Loucy (cell line): ENCODE data around the gene SUMO2.

ENCODE experiments used
- CTCF ChIP-seq: fragments of 200-600 bp; sonication (generic); conservative IDR thresholded peaks from 2 replicates; pipeline ENCODE4 v1.5.1; 2014; ENCODE audit warnings: mild to moderate bottlenecking, antibody characterized with exemption, low read length
- EZH2phosphoT487 ChIP-seq: fragments of 200-600 bp; IDR thresholded peaks from 2 replicates; pipeline ENCODE4 v1.6.1; 2018; ENCODE audit warnings: antibody characterized with exemption, mild to moderate bottlenecking, moderate library complexity, borderline replicate concordance

- TF ChIP-seq CTCF (peak; percentile 59), EZH2phosphoT487 (no peak)
These were observed 51.3 kb downstream of the SUMO2 start, which contains the start of gene NT5C for GRCh38 chr17:75131278-75132017.
